Uterus (tissue), 2 donors: ENCODE results near the gene NADSYN1.

Experiments
- POLR2A ChIP-seq, 2 donors: fragments of 450-650 bp; IDR thresholded peaks; one replicate each; pipeline ENCODE4 v1.6.1; 2016; ENCODE audit warnings: antibody characterized with exemption in 2 of 2, mild to moderate bottlenecking in 1 of 2, moderate library complexity in 1 of 2
- TF ChIP-seq, protein P1 (sequence below), 4 experiments: fragments of 200-600 bp in 2 of 4; fragments of 450-650 bp in 2 of 4; sonication (generic) in 2 of 4; IDR thresholded peaks; one replicate each; pipeline ENCODE4 v1.5.1; 2016 to 2019; ENCODE audit warnings: antibody characterized with exemption in 4 of 4, mild to moderate bottlenecking in 2 of 4, moderate library complexity in 1 of 4

DNA sequence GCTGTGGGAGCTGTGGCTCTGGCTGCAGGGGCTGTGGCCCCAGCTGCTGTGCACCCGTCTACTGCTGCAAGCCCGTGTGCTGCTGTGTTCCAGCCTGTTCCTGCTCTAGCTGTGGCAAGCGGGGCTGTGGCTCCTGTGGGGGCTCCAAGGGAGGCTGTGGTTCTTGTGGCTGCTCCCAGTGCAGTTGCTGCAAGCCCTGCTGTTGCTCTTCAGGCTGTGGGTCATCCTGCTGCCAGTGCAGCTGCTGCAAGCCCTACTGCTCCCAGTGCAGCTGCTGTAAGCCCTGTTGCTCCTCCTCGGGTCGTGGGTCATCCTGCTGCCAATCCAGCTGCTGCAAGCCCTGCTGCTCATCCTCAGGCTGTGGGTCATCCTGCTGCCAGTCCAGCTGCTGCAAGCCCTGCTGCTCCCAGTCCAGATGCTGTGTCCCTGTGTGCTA, 95.7 kb downstream of the NADSYN1 start:
- TF ChIP-seq, protein P1, sequence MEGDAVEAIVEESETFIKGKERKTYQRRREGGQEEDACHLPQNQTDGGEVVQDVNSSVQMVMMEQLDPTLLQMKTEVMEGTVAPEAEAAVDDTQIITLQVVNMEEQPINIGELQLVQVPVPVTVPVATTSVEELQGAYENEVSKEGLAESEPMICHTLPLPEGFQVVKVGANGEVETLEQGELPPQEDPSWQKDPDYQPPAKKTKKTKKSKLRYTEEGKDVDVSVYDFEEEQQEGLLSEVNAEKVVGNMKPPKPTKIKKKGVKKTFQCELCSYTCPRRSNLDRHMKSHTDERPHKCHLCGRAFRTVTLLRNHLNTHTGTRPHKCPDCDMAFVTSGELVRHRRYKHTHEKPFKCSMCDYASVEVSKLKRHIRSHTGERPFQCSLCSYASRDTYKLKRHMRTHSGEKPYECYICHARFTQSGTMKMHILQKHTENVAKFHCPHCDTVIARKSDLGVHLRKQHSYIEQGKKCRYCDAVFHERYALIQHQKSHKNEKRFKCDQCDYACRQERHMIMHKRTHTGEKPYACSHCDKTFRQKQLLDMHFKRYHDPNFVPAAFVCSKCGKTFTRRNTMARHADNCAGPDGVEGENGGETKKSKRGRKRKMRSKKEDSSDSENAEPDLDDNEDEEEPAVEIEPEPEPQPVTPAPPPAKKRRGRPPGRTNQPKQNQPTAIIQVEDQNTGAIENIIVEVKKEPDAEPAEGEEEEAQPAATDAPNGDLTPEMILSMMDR (IDR thresholded peaks at IDR 0.05): no peak
- no peak for TF ChIP-seq POLR2A (IDR thresholded peaks at IDR 0.05)
